ENCODE measurements around the gene OLFM1. TPM values are rescaled to one million over a fixed set of nuclear protein-coding genes. Genes with fewer than 3 reads are reported as not detected.
A peak's percentile ranks its signal among the peaks of the same experiment; 100 is the strongest.

Gene OLFM1
- total and polyA plus RNA-seq, 7 donors, result 4.8 to 23.1 (median 11.2) TPM

GRCh38 chr9:135075234-135076142, 12.0 kb upstream of the OLFM1 start:
- DNase-seq, result peak; percentile 63 to 78
- H3K4me3 ChIP-seq, result peak overlapping the region; percentile 63
- TF ChIP-seq, protein P1, sequence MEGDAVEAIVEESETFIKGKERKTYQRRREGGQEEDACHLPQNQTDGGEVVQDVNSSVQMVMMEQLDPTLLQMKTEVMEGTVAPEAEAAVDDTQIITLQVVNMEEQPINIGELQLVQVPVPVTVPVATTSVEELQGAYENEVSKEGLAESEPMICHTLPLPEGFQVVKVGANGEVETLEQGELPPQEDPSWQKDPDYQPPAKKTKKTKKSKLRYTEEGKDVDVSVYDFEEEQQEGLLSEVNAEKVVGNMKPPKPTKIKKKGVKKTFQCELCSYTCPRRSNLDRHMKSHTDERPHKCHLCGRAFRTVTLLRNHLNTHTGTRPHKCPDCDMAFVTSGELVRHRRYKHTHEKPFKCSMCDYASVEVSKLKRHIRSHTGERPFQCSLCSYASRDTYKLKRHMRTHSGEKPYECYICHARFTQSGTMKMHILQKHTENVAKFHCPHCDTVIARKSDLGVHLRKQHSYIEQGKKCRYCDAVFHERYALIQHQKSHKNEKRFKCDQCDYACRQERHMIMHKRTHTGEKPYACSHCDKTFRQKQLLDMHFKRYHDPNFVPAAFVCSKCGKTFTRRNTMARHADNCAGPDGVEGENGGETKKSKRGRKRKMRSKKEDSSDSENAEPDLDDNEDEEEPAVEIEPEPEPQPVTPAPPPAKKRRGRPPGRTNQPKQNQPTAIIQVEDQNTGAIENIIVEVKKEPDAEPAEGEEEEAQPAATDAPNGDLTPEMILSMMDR (IDR thresholded peaks at IDR 0.05), result no peak
- H3K9me3 ChIP-seq, result no peaks in the 10 kb centered on the region
- intact Hi-C loops (cut with DNase I), result no loop called here
- H3K27ac ChIP-seq, result no peak overlapping the region
- H3K4me1 ChIP-seq, result no peaks in the 10 kb centered on the region
- H3K27me3 ChIP-seq (ENCODE audit: insufficient read depth in 3 of 3, low read length in 2 of 3), result peaks cover 0 to 60% (median 4%) of the 10 kb centered on the region in 3 donors
- ATAC-seq, result peak; percentile 52 to 82 (median 66)
- 1% methylated on average over 45 to 90 of the region's 90 CpGs for WGBS, 3 donors
- H3K36me3 ChIP-seq (ENCODE audit: insufficient read depth in 1 of 2, low read depth in 1 of 2), result no peaks in the 10 kb centered on the region

- H3K9me3 ChIP-seq, result no peaks in the 10 kb centered on the region
- H3K27me3 ChIP-seq (ENCODE audit: insufficient read depth in 3 of 3, low read length in 2 of 3), result peaks cover 0 to 52% (median 2%) of the 10 kb centered on the region in 3 donors
- H3K4me1 ChIP-seq, result no peaks in the 10 kb centered on the region
- intact Hi-C loops (cut with DNase I), result no loop called here
- H3K4me3 ChIP-seq, result peak overlapping the region; percentile 63
- DNase-seq (no peak), ATAC-seq (no peak)
- H3K27ac ChIP-seq, result no peak overlapping the region
- no peaks in the 10 kb centered on the region for H3K36me3 ChIP-seq (ENCODE audit: insufficient read depth in 1 of 2, low read depth in 1 of 2)
- TF ChIP-seq, protein P1 (IDR thresholded peaks at IDR 0.05), result no peak
- WGBS, 3 donors, result 14 to 19% (median 16%) methylated on average over 18 to 19 of the region's 19 CpGs
These were observed 11.2 kb upstream of the OLFM1 start for GRCh38 chr9:135076143-135076875.

GRCh38 chr9:135076876-135077430, 10.5 kb upstream of the OLFM1 start:
- ATAC-seq (no peak), DNase-seq (no peak)
- no peaks in the 10 kb centered on the region for H3K4me1 ChIP-seq
- no peaks in the 10 kb centered on the region for H3K9me3 ChIP-seq
- intact Hi-C loops (cut with DNase I), result no loop called here
- WGBS, 3 donors, result 65 to 81% (median 77%) methylated on average over 6 of the region's 6 CpGs
- no peaks in the 10 kb centered on the region for H3K36me3 ChIP-seq (ENCODE audit: insufficient read depth in 1 of 2, low read depth in 1 of 2)
- TF ChIP-seq, protein P1 (IDR thresholded peaks at IDR 0.05), result no peak
- no peak overlapping the region for H3K27ac ChIP-seq
- H3K27me3 ChIP-seq (ENCODE audit: insufficient read depth in 3 of 3, low read length in 2 of 3), result peaks cover 0 to 50% (median 2%) of the 10 kb centered on the region in 3 donors
- no peak overlapping the region for H3K4me3 ChIP-seq

DNA sequence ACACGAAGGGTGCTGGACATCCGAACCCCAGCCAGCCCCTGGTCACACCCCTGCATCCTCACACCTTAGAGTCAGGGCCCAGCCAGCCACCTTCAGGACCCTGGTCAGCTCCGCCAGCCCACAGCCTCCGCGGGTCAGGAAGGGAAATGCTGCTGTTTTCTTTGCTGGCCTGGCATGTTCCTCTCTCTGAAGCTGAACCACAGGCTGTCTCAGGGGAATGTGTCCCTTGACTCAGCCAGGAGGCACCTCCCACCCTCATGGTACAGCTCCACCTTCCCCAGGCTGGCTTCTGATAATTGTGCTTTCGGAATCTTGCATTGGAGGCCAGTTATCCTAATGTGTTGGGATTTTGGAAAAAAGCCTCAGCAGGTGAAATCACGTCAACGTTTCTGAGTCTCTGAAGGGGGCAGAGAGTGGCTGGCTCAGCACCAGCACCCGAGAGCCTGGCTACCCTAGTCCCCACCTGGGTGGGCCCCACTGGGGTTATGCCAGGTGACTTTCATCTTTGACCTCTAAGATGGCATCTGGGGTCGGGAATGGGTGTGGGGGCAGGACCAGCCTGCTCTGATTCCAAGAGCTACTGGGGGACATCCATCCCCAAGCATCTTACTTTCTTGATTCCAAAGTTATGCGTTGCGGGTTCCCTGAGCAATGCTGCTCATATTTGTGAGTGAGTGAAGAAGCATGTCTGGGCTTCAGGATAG, 9.8 kb upstream of the OLFM1 start:
- no peak overlapping the region for H3K4me3 ChIP-seq
- ATAC-seq (no peak), DNase-seq (no peak)
- H3K4me1 ChIP-seq, result no peaks in the 10 kb centered on the region
- no peaks in the 10 kb centered on the region for H3K36me3 ChIP-seq (ENCODE audit: insufficient read depth in 1 of 2, low read depth in 1 of 2)
- no peaks in the 10 kb centered on the region for H3K9me3 ChIP-seq
- H3K27ac ChIP-seq, result no peak overlapping the region
- 55 to 57% (median 57%) methylated on average over 12 of the region's 12 CpGs for WGBS, 3 donors
- intact Hi-C loops (cut with DNase I), result no loop called here
- TF ChIP-seq, protein P1 (IDR thresholded peaks at IDR 0.05), result no peak
- H3K27me3 ChIP-seq (ENCODE audit: insufficient read depth in 3 of 3, low read length in 2 of 3), result peaks cover 0 to 50% (median 0%) of the 10 kb centered on the region in 3 donors

Measured in psoas muscle (tissue), 8 donors.